Stimulated activated CD8-positive, alpha-beta memory T cell treated with anti-CD3 and anti-CD28 coated beads, Interleukin-2, amount 100 ng/mL, for 1 hour (primary cell): Measurements from ENCODE around the gene TLX1.
A peak's percentile ranks its signal among the peaks of the same experiment; 100 is the strongest.

Source experiments
- DNase-seq, 2 donors: peaks; one replicate each; pipeline ENCODE4 v3.0.0-alpha.2; 2020; ENCODE audit warnings: low read depth in 2 of 2

Gene TLX1

GRCh38 chr10:101134299-101135127 is 3.4 kb downstream of the TLX1 start:
- no peak for DNase-seq

- DNase-seq, result no peak
Measured at GRCh38 chr10:101135141-101136006, 4.3 kb downstream of the TLX1 start.

GRCh38 chr10:101136007-101136707 is 5.1 kb downstream of the TLX1 start:
- no peak for DNase-seq

- DNase-seq, result no peak
Measured at GRCh38 chr10:101136708-101137121, 5.6 kb downstream of the TLX1 start.

GRCh38 chr10:101137271-101137670 is 6.2 kb downstream of the TLX1 start:
- no peak for DNase-seq

- no peak for DNase-seq
Measured at GRCh38 chr10:101138788-101139420, 7.8 kb downstream of the TLX1 start.

GRCh38 chr10:101139421-101139911 is 8.4 kb downstream of the TLX1 start:
- no peak for DNase-seq

- DNase-seq, result no peak
Measured at GRCh38 chr10:101140084-101140949, 9.2 kb downstream of the TLX1 start.

- no peak for DNase-seq
Measured at GRCh38 chr10:101140950-101141615, 10.0 kb downstream of the TLX1 start.

- peak; percentile 58 to 69 for DNase-seq
Measured at GRCh38 chr10:101141616-101142532, 10.8 kb downstream of the TLX1 start.

- DNase-seq, result no peak
Measured at GRCh38 chr10:101142533-101143344, 11.6 kb downstream of the TLX1 start.

GRCh38 chr10:101143345-101143630 is 12.2 kb downstream of the TLX1 start:
- DNase-seq, result no peak

- DNase-seq, result no peak
Measured at GRCh38 chr10:101144053-101144452, 13.0 kb downstream of the TLX1 start.

GRCh38 chr10:101145145-101145544 is 14.0 kb downstream of the TLX1 start:
- no peak for DNase-seq

GRCh38 chr10:101145750-101146391 is 14.8 kb downstream of the TLX1 start:
- DNase-seq, result no peak

- no peak for DNase-seq
Measured at GRCh38 chr10:101146392-101147251, 15.5 kb downstream of the TLX1 start.

- no peak for DNase-seq
Measured at GRCh38 chr10:101151395-101151794, 20.3 kb downstream of the TLX1 start.
